ENCODE data around the gene NUDC. TPM values are rescaled to one million over a fixed set of nuclear protein-coding genes. Genes with fewer than 3 reads are reported as not detected.

Gene NUDC
- total and polyA plus RNA-seq, 9 of the 15 experiments (the other 6 are each of a cell fraction or from before 2014, with no cell fraction given), result 9.8 to 234 (median 149) TPM

GRCh38 chr1:26950602-26951001 is 29.1 kb downstream of the NUDC start (continued):
- TF ChIP-seq, protein P1, sequence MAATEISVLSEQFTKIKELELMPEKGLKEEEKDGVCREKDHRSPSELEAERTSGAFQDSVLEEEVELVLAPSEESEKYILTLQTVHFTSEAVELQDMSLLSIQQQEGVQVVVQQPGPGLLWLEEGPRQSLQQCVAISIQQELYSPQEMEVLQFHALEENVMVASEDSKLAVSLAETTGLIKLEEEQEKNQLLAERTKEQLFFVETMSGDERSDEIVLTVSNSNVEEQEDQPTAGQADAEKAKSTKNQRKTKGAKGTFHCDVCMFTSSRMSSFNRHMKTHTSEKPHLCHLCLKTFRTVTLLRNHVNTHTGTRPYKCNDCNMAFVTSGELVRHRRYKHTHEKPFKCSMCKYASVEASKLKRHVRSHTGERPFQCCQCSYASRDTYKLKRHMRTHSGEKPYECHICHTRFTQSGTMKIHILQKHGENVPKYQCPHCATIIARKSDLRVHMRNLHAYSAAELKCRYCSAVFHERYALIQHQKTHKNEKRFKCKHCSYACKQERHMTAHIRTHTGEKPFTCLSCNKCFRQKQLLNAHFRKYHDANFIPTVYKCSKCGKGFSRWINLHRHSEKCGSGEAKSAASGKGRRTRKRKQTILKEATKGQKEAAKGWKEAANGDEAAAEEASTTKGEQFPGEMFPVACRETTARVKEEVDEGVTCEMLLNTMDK (IDR thresholded peaks at IDR 0.05; ENCODE audit: borderline replicate concordance, insufficient read depth, low read depth, low read length, poor library complexity, severe bottlenecking), result no peak
- TF ChIP-seq SRSF1 (IDR thresholded peaks at IDR 0.05; ENCODE audit: low read depth, low read length) (no peak), NCOA6 (IDR thresholded peaks at IDR 0.05) (no peak)

DNA sequence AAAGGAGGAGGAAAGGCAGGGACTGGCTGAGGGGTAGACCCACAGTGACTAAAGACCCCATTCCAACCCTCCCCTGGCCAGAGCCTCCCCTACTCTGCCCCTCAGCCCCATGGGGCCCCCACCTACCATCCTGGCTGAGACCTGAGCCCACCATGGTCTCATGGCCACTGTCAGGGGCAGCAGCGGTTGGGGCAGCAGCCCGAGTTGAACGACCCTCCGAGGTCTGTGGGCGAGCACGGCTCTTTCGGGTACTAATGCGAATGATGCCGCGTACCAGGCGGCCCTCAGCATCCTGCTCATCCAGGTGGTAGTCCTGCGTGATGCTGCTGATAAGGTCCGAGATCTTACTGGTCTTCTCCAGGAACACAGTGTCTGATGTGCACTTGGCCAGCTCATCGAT is 29.7 kb downstream of the NUDC start:
- peak overlapping the region in 1 of 2 experiments; percentile 84; a peak in 1 of 4 replicates for H3K9ac ChIP-seq (ENCODE audit: insufficient read depth in 1 of 2, low read depth in 2 of 2, low read length in 2 of 2)
- no peaks in the 10 kb centered on the region for H4K20me1 ChIP-seq (replicated peaks; ENCODE audit: control insufficient read depth, insufficient read depth, low read length)
- H3K4me2 ChIP-seq (ENCODE audit: insufficient read depth, low read length), result no peak overlapping the region
- in situ Hi-C loops (cut with MboI), result no loop called here
- DNase-seq (ENCODE audit: extremely low read depth in 1 of 4, low spot score in 3 of 4) (no peak), ATAC-seq (no peak), FAIRE-seq (no peak)
- TF ChIP-seq, protein P2, sequence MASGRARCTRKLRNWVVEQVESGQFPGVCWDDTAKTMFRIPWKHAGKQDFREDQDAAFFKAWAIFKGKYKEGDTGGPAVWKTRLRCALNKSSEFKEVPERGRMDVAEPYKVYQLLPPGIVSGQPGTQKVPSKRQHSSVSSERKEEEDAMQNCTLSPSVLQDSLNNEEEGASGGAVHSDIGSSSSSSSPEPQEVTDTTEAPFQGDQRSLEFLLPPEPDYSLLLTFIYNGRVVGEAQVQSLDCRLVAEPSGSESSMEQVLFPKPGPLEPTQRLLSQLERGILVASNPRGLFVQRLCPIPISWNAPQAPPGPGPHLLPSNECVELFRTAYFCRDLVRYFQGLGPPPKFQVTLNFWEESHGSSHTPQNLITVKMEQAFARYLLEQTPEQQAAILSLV (tag; IDR thresholded peaks at IDR 0.05), result no peak
- no peak for TF ChIP-seq ZBTB43 (CRISPR knock-in tag; IDR thresholded peaks at IDR 0.05)
- TF ChIP-seq SUPT5H (IDR thresholded peaks at IDR 0.05), result no peak
- no peak for TF ChIP-seq SRSF3 (IDR thresholded peaks at IDR 0.05; ENCODE audit: insufficient read depth, low read length)
- TF ChIP-seq, protein P3, sequence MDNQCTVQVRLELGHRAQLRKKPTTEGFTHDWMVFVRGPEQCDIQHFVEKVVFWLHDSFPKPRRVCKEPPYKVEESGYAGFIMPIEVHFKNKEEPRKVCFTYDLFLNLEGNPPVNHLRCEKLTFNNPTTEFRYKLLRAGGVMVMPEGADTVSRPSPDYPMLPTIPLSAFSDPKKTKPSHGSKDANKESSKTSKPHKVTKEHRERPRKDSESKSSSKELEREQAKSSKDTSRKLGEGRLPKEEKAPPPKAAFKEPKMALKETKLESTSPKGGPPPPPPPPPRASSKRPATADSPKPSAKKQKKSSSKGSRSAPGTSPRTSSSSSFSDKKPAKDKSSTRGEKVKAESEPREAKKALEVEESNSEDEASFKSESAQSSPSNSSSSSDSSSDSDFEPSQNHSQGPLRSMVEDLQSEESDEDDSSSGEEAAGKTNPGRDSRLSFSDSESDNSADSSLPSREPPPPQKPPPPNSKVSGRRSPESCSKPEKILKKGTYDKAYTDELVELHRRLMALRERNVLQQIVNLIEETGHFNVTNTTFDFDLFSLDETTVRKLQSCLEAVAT (IDR thresholded peaks at IDR 0.05), result 0 out of 4 replicates have a peak, but pooled peaks of 1 of the 2 experiments have one; percentile 26
- H3K27me3 ChIP-seq (ENCODE audit: control insufficient read depth in 2 of 2, insufficient read depth in 2 of 2, low read length in 2 of 2), result no peaks in the 10 kb centered on the region
- no peak overlapping the region for H3K4me3 ChIP-seq
- no peaks in the 10 kb centered on the region for H3K79me2 ChIP-seq (ENCODE audit: control insufficient read depth, insufficient read depth, low read length)
- H2AFZ ChIP-seq (ENCODE audit: low read depth, low read length), result no peak overlapping the region
- ChIA-PET POLR2A (interaction anchor here (0.6 to 1.5 kb wide), 5 partner anchors 9 to 116 kb away, joined by 3 to 6 read pairs (median 3); no protein-coding TSS in a partner anchor), CTCF (ENCODE audit: low intra/inter-chr PET ratio) (no interaction called here)
- no TSS peak for BruUV-seq (replicated peaks)
- peaks cover 4% of the 10 kb centered on the region for H3K9me1 ChIP-seq (ENCODE audit: control insufficient read depth, insufficient read depth, low read length)
- intact Hi-C loops (cut with micrococcal nuclease), result no loop called here
- WGBS (ENCODE audit: insufficient coverage, low coverage, missing lambda C conversion rate), result 91% methylated on average over 14 of the region's 14 CpGs
- no peak overlapping the region for H3K27ac ChIP-seq (ENCODE audit: extremely low read depth, low read depth, low read length)
- H3K4me1 ChIP-seq (replicated peaks in 1 of 2; ENCODE audit: control insufficient read depth in 2 of 2, insufficient read depth in 2 of 2, low read length in 2 of 2), result peaks cover 22 to 32% of the 10 kb centered on the region in 2 experiments; a peak in 4 of 5 replicates
- peaks cover 11% of the 10 kb centered on the region; the same call in 2 of the 3 replicates for H3K36me3 ChIP-seq (ENCODE audit: control insufficient read depth, insufficient read depth, low read length)
- no peaks in the 10 kb centered on the region; the same call in 1 of the 2 replicates for H3K9me3 ChIP-seq (replicated peaks; ENCODE audit: control insufficient read depth, insufficient read depth, low read depth, low read length)
